CD4-positive, alpha-beta T cell treated with Interleukin-4 for 1 hour (primary cell): ENCODE data around the gene IL21R.
"Not testable (repeated sequence)": the region's sequence is repeated elsewhere in the genome, so short reads cannot be mapped to it uniquely, and the experiment has no call there.

Experiments
- DNase-seq, 2 donors: peaks; one replicate each; pipeline ENCODE4 v3.0.0-alpha.2; 2020 to 2022

Gene IL21R

DNA sequence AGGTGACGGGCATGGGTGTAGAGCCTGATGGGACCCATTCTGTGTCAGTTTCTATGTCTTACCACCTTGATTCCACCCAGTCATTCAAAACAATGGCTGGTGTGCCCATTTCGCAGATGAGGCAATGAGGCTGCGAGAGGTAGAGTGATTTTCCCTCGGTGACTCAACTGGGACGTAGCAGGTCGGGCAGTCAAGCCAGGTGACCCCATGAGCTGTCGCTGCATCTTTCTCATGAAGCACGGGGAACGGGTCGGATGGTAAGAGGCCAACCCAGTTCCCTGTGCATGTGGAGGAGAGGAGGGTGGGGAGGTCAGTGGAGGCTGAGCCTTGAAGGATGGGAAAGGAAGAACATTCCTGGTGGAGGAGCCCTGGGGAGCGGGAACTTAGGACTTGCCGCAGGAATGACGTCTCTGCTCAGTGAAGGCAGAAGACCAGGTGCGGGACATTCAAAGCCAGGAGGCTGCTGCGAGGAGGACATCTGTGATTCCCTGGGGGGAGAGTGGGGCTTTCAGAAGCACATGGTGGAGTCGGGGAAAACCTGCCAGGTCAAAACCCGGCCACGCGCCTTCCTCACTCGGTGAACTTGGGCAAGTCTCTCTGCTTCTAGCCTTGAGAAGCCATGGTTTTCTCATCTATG lies 1.1 kb downstream of the IL21R start:
- peak; percentile 39 to 58 for DNase-seq

DNA sequence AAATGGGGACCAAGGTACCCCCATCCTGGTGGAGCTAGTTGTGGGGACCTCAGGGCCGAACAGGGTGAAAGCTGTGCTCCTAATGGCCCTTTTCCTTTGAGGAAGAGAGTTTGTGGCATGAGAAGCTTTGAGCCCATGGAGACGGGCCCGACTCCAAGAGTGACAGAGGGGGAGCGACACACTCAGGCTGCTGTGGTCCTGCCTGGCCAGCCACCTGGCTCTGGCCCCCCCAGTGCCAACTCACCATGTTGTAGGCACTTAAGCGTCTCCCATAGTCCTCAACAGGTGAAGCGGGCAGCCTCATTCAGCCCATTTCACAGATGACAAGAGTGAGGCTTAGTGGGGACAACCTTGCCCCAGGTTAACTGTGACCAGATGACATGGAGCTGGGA lies 1.6 kb downstream of the IL21R start:
- no peak for DNase-seq

DNA sequence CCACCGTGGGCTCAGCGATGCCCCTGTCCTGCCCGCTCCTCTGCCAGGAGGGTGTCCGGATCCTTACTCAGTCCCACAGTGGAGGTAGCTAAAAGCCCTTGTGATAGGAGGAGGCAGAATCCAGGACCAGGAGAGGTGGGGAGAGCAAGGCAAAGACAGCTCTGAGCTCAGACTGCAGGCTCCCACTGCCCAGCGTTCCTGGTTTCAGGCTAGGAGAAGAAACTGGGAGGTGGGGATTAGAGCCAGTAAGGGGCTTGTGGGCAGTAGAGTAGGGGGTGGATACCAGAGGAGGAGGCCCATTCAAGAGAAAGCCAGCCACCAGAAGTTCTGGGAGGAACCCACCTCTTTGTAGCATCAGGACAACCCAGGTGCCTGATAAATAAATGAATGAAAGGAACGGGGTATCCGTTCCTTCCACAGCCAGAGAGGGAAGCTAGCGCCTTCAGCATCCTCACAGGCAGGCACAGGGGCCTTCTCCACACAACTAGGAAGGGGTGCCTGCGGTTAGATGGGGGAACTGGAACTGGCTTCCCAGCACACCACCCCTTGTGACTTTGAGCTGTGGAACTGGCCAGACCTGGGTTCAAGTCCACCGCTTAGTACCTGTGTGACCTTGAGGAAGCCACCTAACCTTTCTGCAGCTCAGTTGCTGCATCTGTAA lies 2.3 kb downstream of the IL21R start:
- peak in 1 of 2 donors; percentile 19 for DNase-seq

DNA sequence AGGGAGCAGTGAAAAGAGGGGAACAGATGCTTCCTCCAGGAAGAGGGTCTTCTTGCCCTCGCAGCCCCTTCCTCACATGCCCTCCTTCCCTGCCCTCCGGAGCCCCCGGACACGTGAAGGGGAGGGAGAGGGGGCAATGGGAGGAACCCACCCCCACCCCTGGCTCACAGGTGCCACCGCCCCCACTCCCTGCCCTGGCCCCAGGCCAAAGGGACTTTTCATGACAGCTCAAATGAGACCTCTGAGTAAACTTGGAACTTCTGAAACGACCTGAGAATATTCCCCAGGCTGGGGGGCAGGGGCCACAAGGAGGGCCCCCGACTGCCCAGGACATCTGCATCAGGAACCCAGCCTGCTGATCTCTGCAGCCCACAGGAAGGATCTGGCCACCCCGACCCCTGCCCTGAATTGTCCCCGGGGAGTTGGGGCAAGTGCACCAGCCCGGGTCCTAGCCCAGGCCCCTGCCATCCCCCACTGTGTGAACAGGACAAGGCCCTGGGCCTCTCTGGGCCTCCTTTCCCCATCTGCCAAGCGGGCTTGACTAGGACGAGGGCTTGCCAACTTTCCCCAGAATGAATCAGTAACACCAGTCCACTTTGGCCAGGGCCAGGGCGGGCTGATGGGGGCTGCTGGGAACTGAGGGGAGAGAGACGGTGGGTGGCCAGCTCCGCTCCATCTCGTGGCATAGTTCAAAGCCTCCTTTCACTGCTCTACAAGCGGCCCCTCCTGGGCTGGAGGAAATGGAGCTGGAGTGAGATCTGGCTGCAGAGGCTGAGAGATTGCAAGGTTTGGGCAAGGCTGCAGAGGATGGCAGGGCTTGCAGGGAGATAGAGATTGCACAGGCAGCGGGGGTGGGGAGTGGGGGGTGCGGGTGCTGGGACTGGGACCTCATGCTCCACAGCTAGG lies 3.8 kb downstream of the IL21R start:
- peak in 1 of 2 donors; percentile 23 for DNase-seq

DNA sequence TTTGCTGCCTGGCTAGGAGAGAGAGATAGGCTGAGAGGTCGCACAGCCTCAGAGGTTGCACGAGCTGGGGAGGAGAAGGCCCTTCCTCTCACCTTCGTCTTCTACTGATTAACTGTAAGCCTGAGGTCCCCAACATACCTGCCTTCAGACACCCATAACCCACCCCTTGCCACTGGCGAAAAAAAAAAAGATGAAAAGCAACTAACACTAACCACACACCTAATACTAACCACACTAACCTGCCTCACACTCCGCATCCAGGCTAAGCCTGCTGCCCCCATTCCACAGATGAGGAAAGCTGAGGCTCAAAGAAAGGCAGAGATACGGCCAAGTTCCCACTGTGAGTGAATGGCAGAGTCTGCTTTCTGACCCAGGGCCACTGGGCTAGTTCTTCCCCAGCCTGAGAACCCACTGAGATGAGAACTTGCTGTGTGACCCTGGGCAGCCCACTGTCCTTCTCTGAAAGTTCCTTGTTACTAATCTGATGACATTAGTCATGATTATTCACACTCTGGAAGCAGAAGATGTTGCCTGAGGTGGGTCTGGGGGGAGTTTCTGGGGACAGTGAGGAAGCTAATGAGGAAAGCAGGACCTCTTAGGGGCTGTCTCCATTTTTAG lies 4.6 kb downstream of the IL21R start:
- DNase-seq = no peak

DNA sequence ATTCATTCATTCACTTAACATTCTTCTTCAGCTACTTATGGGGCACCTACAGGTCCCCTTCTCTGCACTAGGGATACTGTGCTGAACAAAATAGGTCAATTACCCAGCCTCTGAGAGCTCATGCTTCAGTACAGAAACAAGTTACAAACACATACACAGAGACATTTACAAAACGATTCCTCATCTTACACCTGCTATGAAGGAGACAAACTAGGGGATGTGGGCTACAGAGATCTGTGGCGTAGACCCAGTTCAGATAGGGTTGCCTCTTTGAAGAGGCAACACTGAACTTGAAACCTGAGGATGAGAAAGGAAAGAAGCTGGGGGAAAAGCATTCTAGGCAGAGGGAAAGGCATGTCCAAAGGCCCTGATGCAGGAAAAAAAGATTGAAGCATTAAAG lies 5.2 kb downstream of the IL21R start:
- peak in 1 of 2 donors; percentile 29 for DNase-seq

DNA sequence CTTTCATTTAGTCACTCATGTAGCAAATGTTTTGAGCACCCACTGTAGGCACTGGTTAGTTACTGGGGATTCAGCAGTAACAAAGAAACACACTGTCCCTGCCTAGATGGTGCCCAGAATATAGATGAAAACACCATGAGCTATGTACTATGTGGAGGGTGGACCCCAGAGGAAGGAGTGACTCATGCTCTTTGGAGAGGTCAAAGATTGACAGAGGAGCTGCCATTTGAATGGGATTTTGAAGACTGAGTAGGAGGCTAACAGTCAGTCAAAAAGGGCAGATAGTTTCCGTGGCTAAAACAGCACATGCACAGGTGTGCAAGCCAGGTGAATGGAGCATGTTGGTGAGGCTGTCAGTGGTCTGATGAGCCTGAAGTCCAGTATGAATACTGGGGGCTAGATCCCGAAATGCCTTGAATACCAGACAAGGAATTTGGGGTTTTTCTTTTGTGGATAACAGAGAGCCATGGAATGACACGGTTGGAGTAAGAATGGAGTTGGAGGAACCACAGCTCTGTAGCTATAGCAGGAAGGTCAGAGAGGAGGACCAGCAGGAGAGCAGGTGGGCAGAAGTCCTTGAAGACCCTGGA lies 6.1 kb downstream of the IL21R start:
- peak in 1 of 2 donors; percentile 56 for DNase-seq

DNA sequence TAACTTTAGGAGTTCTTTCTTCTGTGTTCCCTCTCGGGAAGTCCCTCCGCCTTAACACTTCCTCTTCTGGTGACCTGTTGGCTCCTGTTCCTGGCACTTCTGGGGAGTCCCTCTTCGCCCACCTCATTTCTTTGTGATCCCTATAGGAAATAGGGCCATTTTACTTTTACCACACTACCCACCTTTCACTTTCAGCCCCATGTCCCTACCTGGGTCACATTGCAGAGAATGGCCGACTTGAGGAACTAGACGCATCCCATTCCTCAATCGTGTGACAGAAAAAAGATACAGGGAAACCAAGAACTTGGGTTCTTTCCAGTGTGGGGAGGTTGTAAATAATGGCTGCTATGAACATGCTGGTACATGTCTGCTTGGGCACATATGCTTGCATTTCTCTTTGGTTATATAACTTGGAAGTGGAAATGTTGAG lies 6.6 kb downstream of the IL21R start:
- DNase-seq = peak in 1 of 2 donors; percentile 24

DNA sequence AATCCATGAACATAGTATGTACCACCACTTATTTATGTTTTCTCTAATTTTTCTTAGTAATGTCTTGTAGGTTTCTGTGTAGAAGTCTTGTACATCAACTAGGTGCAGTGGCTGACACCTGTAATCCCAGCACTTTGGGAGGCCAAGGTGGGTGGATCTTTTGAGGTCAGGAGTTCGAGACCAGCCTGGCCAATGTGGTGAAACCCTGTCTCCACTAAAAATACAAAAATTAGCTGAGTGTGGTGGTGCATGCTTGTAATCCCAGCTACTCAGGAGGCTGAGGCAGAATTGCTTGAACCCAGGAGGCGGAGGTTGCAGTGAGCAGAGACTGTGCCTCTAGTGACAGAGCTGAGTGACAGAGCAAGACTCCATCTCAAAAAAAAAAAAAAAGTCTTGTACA lies 8.0 kb downstream of the IL21R start:
- DNase-seq = not testable (repeated sequence)

DNA sequence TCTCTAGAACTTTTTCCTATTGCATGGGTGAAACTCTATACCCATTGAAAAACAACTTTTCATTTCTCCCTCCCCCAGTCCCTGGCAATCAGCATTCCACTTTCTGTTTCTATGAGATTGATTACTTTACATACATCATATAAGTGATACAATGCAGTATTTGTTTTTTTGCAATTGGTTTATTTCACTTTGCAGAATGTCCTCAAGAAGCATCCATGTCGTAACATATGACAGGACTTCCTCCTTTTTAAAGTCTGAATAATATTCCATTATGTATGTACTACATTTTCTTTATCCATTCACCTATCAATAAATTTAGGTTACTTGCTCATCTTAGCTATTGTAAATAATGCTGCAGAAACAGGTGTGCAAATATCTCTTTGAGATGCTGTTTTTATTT lies 8.8 kb downstream of the IL21R start:
- no peak for DNase-seq

DNA sequence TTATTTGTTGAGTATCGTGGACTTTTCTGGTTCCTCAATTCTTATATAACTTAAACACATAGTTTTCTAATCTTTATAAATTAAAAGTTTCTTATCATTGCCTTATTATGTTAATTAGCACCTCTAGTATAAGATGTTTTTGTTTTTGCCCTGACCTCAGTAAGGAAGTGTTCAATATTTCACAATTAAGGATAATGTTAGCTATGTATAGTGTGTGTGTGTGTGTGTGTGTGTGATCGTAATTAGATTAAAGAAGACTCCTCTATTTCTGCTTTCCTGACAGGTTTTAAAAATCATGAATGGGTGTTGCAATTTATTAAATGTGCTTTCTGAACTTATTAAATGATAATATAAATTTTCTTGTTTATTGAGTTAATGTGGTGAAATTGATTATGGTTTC lies 12.0 kb downstream of the IL21R start:
- no peak for DNase-seq

DNA sequence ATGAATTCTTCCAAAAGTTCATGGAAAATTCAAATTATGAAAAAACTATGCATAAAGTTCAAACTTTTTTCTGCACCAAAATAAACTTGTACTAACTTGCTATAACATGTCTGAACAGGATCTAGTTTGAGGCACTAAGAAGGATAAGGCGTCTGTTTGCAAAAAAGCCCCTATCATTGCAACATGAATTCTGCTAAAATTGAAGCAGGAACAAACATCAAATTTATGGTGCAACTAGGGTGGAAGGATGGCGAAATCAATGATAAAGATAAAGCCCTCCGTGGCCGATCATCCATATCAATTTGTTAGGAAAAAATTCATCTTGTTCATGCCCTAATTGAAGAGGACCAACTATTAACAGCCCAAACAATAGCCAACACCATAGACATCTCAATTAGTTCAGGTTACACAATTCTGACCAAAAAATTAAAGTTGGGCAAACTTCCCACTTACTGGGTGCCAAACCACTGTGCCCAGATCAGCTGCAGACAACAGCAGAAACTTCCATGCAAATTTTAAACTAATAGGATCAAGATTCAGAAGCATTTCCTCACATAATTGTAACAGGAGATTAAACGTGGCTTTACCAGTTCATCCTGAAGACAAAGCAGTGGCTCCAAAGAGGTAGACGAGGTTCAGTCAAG lies 12.9 kb downstream of the IL21R start:
- DNase-seq = no peak

DNA sequence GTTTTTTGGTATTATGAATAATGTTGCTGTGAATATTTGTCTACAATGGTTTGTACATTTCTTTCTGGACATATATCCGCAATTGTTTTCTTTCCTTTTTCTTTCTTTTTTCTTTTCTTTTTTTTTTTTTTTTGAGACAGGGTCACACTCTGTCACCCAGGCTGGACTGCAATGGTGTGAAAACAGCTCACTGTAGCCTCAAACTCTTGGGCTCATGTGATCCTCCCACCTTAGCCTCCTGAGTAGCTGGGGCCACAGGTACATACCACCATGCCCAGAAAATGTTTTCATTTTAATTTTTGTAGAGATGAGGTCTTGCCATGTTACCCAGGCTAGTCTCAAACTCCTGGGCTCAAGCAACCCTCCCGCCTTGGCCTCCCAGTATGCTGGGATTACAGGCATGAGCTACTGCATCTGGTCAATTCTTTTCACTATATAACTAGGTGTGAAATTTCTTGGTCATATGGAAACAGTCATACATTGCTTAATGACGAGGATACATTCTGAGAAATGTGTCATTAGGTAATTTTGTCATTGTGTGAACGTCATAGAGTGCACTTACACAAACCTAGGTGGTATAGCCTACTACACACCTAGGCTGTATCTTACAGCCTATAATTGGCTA lies 15.2 kb downstream of the IL21R start:
- DNase-seq = no peak

DNA sequence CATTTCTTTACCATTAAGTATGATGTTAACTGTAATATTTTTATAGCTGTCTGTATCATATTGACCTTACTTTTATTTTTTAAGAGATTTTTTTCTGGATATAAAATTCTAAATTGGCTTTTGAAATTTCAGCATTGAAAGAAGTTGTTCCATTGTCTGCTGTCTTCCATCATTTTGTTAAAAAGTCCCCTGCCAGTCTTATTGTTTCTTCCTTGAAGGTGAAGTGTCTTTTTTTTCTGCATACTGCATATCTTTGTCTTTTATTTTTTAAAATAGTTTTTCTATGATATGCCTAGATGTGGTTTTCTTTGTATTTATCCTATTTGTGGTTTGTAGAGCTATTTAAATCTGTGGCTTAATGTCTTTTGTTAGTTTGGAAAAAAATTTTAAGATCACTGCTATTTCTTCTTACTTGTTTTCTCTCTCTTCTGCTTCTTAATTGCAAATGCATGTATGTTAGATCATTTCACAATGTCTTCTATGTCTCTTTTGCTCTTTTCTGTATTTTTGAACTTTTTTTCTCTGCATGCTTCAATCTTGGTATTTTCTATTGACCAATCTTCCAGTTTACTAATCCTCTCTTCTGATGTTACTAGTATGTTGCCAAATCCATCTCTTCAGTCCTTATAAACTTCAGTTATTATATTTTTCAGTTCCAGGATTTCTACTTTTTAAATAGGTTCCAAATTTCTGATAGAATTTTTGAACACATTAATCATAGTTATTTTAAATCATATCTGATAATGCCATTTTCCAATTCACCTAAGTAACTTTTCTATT lies 20.2 kb downstream of the IL21R start:
- DNase-seq = peak in 1 of 2 donors; percentile 34

DNA sequence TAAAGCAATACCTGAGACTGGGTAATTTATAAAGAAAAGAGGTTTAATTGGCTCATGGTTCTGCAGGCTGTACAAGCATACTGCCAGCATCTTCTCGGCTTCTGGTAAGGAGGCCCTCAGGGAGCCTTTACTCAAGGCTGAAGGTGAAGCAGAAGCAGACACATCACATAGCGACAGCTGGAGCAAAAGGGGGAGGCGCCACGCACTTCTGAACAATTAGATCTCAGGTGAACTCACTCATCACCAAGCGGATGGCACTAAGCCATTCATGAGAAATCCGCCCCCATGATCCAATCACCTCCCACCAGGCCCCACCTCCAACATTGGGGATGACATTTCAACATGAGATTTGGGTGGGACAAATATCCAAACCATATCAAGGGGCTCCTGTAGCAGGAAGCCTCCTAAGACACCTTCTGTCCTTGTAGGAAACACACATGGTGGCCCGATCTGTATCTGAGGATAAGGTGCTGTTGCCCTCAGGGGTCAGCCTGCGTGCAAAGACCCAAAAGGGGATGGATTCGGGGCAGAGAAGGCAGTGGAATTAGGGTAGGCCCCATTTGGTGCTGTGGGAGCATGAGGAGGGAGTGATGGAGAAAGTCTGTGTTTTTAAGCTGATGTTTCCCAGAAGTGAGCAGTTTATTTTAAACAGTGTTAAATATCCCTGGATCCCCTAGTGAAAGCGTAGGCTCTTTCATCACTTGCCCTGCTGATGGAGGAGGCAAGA lies 23.0 kb downstream of the IL21R start:
- DNase-seq = no peak

DNA sequence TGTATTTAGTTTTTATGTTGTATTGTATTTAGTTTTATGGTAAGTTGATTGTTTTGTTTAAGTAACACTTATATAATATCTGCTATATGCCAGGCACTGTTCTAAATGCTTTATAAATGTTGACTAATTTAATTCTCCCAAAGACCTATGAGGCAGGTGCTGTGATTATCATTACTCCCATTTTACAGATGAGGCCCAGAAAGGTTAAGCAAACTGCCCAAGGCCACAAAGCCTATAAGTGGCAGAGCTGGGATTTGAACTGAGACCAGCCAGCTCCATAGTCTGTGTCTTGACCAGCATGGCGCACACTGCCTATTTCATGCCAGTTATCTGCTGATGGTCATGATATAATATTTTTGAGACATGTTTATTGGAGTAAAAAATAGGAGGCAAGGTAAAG lies 24.0 kb downstream of the IL21R start:
- DNase-seq = no peak

DNA sequence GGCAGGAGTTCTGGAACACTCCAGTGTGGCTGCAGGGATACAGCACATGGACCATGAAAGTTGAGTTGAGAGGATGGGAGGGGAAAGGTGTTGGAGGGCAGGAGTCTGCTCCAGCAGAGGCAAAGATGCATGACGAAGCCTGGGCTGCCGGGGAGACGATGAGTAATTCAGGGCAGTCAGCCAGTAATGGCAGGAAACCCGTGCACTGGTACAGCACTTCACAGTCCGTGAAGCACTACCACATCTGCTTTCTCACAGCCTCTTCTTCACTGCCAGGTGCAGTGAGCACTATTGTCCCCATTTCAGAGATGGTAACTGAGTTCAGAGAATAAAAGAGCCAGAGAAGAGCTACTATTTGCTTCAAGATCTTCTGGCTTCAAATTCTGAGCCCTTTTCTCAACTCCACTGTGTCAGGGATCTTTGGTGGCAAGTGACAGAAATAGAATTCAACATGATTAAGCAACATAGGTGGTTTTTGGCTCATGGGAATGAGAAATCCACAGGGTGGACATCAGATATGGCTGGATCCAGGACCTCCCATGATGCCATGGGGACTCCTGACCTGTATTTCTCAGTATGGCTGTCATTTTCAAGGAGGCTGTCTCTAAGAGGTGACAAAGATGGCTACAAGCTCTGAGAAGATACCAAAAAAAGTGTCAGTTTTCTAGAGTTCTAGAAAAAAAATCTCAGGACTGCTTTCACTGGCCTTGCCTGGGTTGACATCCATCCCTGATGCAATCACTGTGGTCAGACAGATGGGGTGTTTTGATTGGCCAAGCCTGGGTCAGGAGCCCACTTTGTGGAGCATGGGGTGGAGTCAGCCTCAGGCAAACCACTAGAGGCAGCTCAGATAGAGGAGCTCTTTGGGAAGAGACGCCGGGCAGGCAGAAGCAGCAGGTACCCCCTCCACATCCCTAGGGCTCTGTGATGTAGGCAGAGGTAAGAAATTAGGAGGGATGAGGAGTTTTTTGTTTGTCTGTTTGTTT lies 24.7 kb downstream of the IL21R start:
- DNase-seq = peak; percentile 69 to 80

DNA sequence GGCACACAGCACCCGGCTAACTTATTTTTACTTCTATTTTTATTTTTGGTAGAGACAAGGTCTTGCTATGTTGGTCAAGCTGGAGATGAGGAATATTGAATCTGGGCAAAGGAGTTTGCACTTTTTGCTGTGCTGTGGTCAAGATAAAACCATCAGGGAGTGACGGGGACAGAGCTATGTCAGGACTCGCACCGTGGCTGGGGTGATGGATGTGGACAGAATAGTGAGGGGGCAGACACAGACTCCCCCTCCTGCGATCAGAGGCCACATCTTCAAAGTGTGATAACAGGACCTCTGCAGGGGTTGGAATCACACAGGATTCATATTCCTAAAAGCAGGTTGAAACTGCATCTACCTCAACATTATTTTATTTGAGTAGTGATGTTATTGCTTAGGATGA lies 25.6 kb downstream of the IL21R start:
- no peak for DNase-seq
